ENCODE measurements around the gene PRC1.
"Not testable (repeated sequence)": the region's sequence is repeated elsewhere in the genome, so short reads cannot be mapped to it uniquely, and the experiment has no call there.

Gene PRC1

GRCh38 chr15:90994417-90995311 lies at the start of gene PRC1:
TSS of gene PRC1 (minus strand) at chr15:90994535. CDS start at chr15:90994417, 118 bp downstream.
- DNase-seq: peak; percentile 98

- DNase-seq: no peak
Observed at GRCh38 chr15:91043202-91043874, 49.0 kb upstream of the PRC1 start.

GRCh38 chr15:91040856-91041255 lies 46.5 kb upstream of the PRC1 start:
- no peak for DNase-seq

GRCh38 chr15:91039996-91040395 lies 45.7 kb upstream of the PRC1 start:
- no peak for DNase-seq

- no peak for DNase-seq
Observed at GRCh38 chr15:91032919-91033803, 38.8 kb upstream of the PRC1 start.

- no peak for DNase-seq
Observed at GRCh38 chr15:91031796-91032195, 37.5 kb upstream of the PRC1 start.

- DNase-seq: no peak
Observed at GRCh38 chr15:91027677-91028076, 33.3 kb upstream of the PRC1 start.

- DNase-seq: no peak
Observed at GRCh38 chr15:91023720-91024119, 29.4 kb upstream of the PRC1 start.

GRCh38 chr15:91022832-91023129 lies 28.4 kb upstream of the PRC1 start:
- no peak for DNase-seq

GRCh38 chr15:91022075-91022831 lies 27.9 kb upstream of the PRC1 start, which contains the start of gene VPS33B:
TSS of gene VPS33B (minus strand) at chr15:91022594. CDS start at chr15:91022249, 345 bp downstream.
- DNase-seq: peak; percentile 83

- DNase-seq: peak; percentile 15
Observed at GRCh38 chr15:91021516-91022074, 27.3 kb upstream of the PRC1 start.

- no peak for DNase-seq
Observed at GRCh38 chr15:91018158-91018557, 23.8 kb upstream of the PRC1 start.

- DNase-seq: no peak
Observed at GRCh38 chr15:91017716-91018115, 23.4 kb upstream of the PRC1 start.

GRCh38 chr15:91013701-91014100 lies 19.4 kb upstream of the PRC1 start:
- DNase-seq: not testable (repeated sequence)

GRCh38 chr15:91007266-91007665 lies 12.9 kb upstream of the PRC1 start:
- DNase-seq: no peak

- no peak for DNase-seq
Observed at GRCh38 chr15:91001209-91001608, 6.9 kb upstream of the PRC1 start.

GRCh38 chr15:90998737-90999136 lies 4.4 kb upstream of the PRC1 start:
- DNase-seq: no peak

- DNase-seq: no peak
Observed at GRCh38 chr15:90994059-90994416, 297 bp downstream of the PRC1 start.

- no peak for DNase-seq
Observed at GRCh38 chr15:90991587-90992285, 2.6 kb downstream of the PRC1 start.

GRCh38 chr15:90990446-90990845 lies 3.9 kb downstream of the PRC1 start:
- no peak for DNase-seq

- no peak for DNase-seq
Observed at GRCh38 chr15:90989040-90989768, 5.1 kb downstream of the PRC1 start.
